Esophagus squamous epithelium (tissue), 5 donors: ENCODE measurements around the gene ZNF185. TPM values are rescaled to one million over a fixed set of nuclear protein-coding genes. Genes with fewer than 3 reads are reported as not detected.

Source experiments
- DNase-seq: peaks from one replicate; lab custom pipeline; 2025; lab: John Stamatoyannopoulos, UW
- H3K27ac ChIP-seq, 4 donors: fragments of 200-600 bp; sonication (generic); one replicate each; pipeline ENCODE4 v1.5.1; 2016 to 2019; ENCODE audit warnings: mild to moderate bottlenecking in 1 of 4
- H3K27me3 ChIP-seq, 4 donors: fragments of 200-600 bp; sonication (generic); 1 replicate in 3 of 4; 2 replicates in 1 of 4; pipeline versions ENCODE4 v1.5.1 to v1.6.0; 2017 to 2021; ENCODE audit warnings: antibody characterized with exemption in 1 of 4
- H3K36me3 ChIP-seq, 3 donors: fragments of 200-600 bp; sonication (generic); one replicate each; pipeline ENCODE4 v1.5.1; 2016 to 2019
- H3K4me1 ChIP-seq, 3 donors: fragments of 200-600 bp; sonication (generic); one replicate each; pipeline ENCODE4 v1.5.1; 2017 to 2019
- H3K4me3 ChIP-seq, 4 donors: fragments of 200-600 bp; sonication (generic); 1 replicate in 3 of 4; 2 replicates in 1 of 4; pipeline ENCODE4 v1.5.1; 2016 to 2019; ENCODE audit warnings: mild to moderate bottlenecking in 2 of 4, moderate library complexity in 1 of 4
- H3K9me3 ChIP-seq, 3 donors: fragments of 200-600 bp; sonication (generic); one replicate each; pipeline ENCODE4 v1.5.1; 2016 to 2019
- POLR2A ChIP-seq, 4 donors: fragments of 450-650 bp; IDR thresholded peaks; one replicate each; pipeline ENCODE4 v1.6.1; 2017; ENCODE audit warnings: antibody characterized with exemption in 4 of 4, mild to moderate bottlenecking in 4 of 4, moderate library complexity in 3 of 4
- WGBS, 2 donors: methylation state at CpG; one replicate each; pipeline ENCODE4 v1.1.5; 2018; 5-methylcytosine and 5-hydroxymethylcytosine counted together
- intact Hi-C: fragments of 100-400 bp; cut with DNase I; formaldehyde crosslinking; loops from one replicate; pipeline ENCODE4 v1.15.0; 2022
- total RNA-seq, 4 donors: library from RNA; depleted of rRNA; stranded (reverse); fragments of >200 nt; gene quantifications; one replicate each; pipeline ENCODE4 v1.1.0, GENCODE V29; 2016
- TF ChIP-seq, protein P1 (sequence below), 6 experiments: fragments of 450-650 bp in 4 of 6; fragments of 200-600 bp in 2 of 6; sonication (generic) in 2 of 6; IDR thresholded peaks; one replicate each; pipeline ENCODE4 v1.5.1; 2016 to 2019; ENCODE audit warnings: antibody characterized with exemption in 6 of 6, mild to moderate bottlenecking in 4 of 6, moderate library complexity in 4 of 6
- donor health status: DM: yes; HTN: yes; CAD: no.

The ZNF185 gene
- total RNA-seq, 4 donors from 2014 or later = 205 to 470 (median 259) TPM

DNA sequence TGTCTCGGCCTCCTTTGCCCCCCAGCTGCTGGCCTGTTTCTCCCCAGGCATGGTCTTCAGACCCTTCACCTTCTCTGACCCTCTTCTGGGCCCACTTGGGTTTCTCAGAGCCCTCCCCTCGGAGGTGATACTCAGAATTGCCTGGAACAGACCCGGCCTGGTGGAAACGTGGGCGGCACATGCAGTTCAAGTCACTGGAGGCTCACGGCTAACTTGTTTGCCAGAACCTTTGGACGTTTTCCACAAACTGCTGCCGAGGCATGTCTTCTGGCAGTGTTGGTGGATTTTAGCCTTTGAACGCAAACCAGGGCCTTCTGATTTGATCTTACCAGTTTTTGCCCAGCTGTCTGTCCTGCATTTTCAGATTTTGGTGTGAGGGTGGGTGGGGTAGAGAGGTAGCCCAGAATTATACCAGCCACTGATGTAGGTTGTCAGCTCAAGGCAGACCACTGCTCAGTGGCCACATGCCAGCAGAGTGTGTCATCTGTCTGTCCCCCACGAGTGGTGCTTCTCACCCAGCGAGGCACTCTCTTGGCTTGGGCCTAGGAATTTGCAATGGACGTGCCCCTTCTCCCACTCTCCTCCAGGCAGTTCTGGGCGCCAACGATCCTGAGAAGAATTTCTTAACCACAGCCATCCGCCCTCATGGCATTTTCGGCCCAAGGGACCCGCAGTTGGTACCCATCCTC is 32.5 kb upstream of the ZNF185 start:
- Histone ChIP-seq H3K27me3 (no peaks in the 10 kb centered on the region), H3K4me3 (no peak overlapping the region), H3K4me1 (peaks cover 0 to 60% (median 5%) of the 10 kb centered on the region in 3 donors), H3K27ac (peak overlapping the region; percentile 19 to 63 (median 30)), H3K9me3 (no peaks in the 10 kb centered on the region), H3K36me3 (peaks cover 0 to 72% (median 4%) of the 10 kb centered on the region in 3 donors)
- intact Hi-C loops = no loop called here
- 27 to 59% methylated on average over 6 to 10 of the region's 17 CpGs for WGBS, 2 donors
- no peak for DNase-seq
- TF ChIP-seq, protein P1, sequence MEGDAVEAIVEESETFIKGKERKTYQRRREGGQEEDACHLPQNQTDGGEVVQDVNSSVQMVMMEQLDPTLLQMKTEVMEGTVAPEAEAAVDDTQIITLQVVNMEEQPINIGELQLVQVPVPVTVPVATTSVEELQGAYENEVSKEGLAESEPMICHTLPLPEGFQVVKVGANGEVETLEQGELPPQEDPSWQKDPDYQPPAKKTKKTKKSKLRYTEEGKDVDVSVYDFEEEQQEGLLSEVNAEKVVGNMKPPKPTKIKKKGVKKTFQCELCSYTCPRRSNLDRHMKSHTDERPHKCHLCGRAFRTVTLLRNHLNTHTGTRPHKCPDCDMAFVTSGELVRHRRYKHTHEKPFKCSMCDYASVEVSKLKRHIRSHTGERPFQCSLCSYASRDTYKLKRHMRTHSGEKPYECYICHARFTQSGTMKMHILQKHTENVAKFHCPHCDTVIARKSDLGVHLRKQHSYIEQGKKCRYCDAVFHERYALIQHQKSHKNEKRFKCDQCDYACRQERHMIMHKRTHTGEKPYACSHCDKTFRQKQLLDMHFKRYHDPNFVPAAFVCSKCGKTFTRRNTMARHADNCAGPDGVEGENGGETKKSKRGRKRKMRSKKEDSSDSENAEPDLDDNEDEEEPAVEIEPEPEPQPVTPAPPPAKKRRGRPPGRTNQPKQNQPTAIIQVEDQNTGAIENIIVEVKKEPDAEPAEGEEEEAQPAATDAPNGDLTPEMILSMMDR (IDR thresholded peaks at IDR 0.05) = no peak
- TF ChIP-seq POLR2A (IDR thresholded peaks at IDR 0.05) = no peak

DNA sequence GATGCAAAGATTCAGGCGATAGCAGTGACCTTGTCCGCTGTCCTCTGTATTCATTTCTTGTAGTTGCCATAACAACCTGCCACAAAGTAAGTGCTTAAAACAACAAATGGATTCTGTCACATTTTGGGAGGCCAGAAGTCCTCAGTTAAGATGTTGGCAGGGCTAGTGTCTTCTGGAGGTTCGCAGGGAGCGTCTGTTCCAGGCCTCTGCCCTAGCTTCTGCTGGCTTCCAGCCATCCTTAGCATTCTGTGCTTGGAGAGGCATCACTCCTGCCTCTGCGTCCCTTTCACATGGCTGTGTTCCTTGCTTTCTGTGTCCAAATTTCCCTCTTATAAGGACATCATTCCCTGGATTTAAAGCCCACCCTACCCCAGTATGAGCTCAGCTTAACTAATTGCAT is 31.5 kb upstream of the ZNF185 start:
- no peaks in the 10 kb centered on the region for H3K9me3 ChIP-seq
- DNase-seq = no peak
- WGBS, 2 donors = 74 to 88% methylated on average over 5 of the region's 5 CpGs
- no peaks in the 10 kb centered on the region for H3K27me3 ChIP-seq
- H3K4me3 ChIP-seq = no peak overlapping the region
- H3K27ac ChIP-seq = peak overlapping the region in 2 of 4 donors; percentile 19 to 63
- H3K4me1 ChIP-seq = peaks cover 0 to 51% (median 5%) of the 10 kb centered on the region in 3 donors
- peaks cover 0 to 80% (median 4%) of the 10 kb centered on the region in 3 donors for H3K36me3 ChIP-seq
- TF ChIP-seq POLR2A (IDR thresholded peaks at IDR 0.05) = no peak
- TF ChIP-seq, protein P1 (IDR thresholded peaks at IDR 0.05) = no peak
- intact Hi-C loops = no loop called here

DNA sequence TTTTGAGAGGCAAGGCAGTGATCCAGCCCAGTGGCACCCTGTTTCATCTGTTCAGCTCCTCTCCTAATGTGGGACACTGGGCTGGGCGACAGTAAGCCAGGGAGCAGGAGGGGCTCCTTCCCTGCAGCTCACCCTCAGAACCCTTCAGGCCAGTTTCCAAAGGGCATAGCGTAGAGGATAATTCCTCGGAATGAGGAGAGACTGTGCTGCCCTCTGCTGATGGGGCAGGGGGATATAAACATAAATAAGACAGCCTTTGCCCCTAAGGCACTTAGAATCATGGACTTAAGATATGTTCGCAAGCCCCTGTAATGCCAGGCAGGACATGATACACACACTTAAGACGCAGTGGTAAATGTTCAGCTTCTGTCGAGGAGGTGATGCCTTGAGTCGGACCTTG is 27.9 kb upstream of the ZNF185 start:
- Histone ChIP-seq H3K27me3 (no peaks in the 10 kb centered on the region), H3K4me3 (no peak overlapping the region), H3K36me3 (peaks cover 0 to 65% (median 4%) of the 10 kb centered on the region in 3 donors), H3K4me1 (peaks cover 0 to 16% (median 5%) of the 10 kb centered on the region in 3 donors), H3K27ac (no peak overlapping the region), H3K9me3 (no peaks in the 10 kb centered on the region)
- TF ChIP-seq, protein P1 (IDR thresholded peaks at IDR 0.05) = no peak
- no peak for TF ChIP-seq POLR2A (IDR thresholded peaks at IDR 0.05)
- WGBS, 2 donors = 75 to 94% methylated on average over 4 to 5 of the region's 7 CpGs
- intact Hi-C loops = loop anchor here (10.0 kb wide), 1 partner anchor 65 kb away; no protein-coding TSS in a partner anchor
- DNase-seq = no peak

DNA sequence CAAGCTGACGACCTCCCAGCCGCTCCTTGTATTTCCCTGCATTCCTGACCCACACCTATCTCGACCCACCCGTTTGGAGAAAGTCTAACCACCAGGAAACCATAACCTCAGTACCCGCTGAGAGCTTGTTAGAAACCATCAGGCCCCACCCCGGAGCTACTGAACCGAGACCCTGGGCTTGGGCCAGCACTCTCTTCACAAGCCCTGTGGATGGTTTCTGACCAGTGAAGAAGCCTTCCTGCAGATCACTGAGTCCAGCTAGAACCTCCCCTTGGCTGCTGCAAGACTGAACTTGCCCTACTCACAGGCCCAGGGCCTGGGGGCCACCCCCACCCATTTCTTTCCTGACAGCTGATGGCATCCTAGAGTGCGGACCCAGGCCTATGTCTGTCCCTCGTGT is 26.6 kb upstream of the ZNF185 start:
- no peak overlapping the region for H3K4me3 ChIP-seq
- 73% methylated on average over 2 of the region's 9 CpGs; no CpG with 5 or more reads in 1 of the 2 donors for WGBS, 2 donors
- H3K36me3 ChIP-seq = peaks cover 0 to 52% (median 4%) of the 10 kb centered on the region in 3 donors
- peaks cover 0 to 4% (median 0%) of the 10 kb centered on the region in 3 donors for H3K4me1 ChIP-seq
- H3K27ac ChIP-seq = no peak overlapping the region
- TF ChIP-seq, protein P1 (IDR thresholded peaks at IDR 0.05) = no peak
- TF ChIP-seq POLR2A (IDR thresholded peaks at IDR 0.05) = no peak
- no peak for DNase-seq
- H3K27me3 ChIP-seq = no peaks in the 10 kb centered on the region
- intact Hi-C loops = loop anchor here (10.0 kb wide), 1 partner anchor 64 kb away; no protein-coding TSS in a partner anchor
- no peaks in the 10 kb centered on the region for H3K9me3 ChIP-seq

DNA sequence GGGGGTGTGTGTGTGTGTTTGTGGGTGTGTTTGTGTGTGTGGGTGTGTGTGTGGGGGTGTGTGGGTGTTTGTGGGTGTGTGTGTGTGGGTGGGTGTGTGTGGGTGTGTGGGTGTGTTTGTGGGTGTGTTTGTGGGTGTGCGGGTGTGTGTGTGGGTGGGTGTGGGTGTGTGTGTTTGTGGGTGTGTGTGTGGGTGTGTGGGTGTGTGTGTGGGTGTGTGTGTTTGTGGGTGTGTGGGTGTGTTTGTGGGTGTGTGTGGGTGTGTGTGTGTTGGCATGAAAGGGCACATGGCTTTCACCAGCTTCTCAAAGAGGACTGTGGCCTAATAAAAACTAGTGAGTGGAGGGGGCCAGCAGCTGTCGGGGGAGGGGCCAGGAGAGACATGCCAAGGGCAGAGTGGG is 25.3 kb upstream of the ZNF185 start:
- intact Hi-C loops = loop anchor here (10.0 kb wide), 1 partner anchor 62 kb away; no protein-coding TSS in a partner anchor
- no peak for DNase-seq
- Histone ChIP-seq H3K27ac (no peak overlapping the region), H3K4me3 (no peak overlapping the region), H3K36me3 (peaks cover 0 to 39% (median 0%) of the 10 kb centered on the region in 3 donors), H3K27me3 (no peaks in the 10 kb centered on the region), H3K4me1 (peaks cover 0 to 13% (median 4%) of the 10 kb centered on the region in 3 donors), H3K9me3 (no peaks in the 10 kb centered on the region)
- WGBS, 2 donors = 33% methylated on average over 1 of the region's 2 CpGs; no CpG with 5 or more reads in 1 of the 2 donors
- no peak for TF ChIP-seq POLR2A (IDR thresholded peaks at IDR 0.05)
- TF ChIP-seq, protein P1 (IDR thresholded peaks at IDR 0.05) = no peak
